Measurements from ENCODE around the gene NQO2.

- no peak for TF ChIP-seq REST (IDR thresholded peaks at IDR 0.05; ENCODE audit: insufficient read depth in 1 of 2, low read depth in 2 of 2, low read length in 2 of 2)
- TF ChIP-seq TAF1 (IDR thresholded peaks at IDR 0.05; ENCODE audit: borderline replicate concordance, insufficient read depth, low read length), result no peak
Observed at GRCh38 chr6:2970753-2971419, 28.8 kb upstream of the NQO2 start.

Measured in PFSK-1 (cell line).